ENCODE measurements around the gene SPACA5.
"Not testable (repeated sequence)": the region's sequence is repeated elsewhere in the genome, so short reads cannot be mapped to it uniquely, and the experiment has no call there.

The SPACA5 gene

DNA sequence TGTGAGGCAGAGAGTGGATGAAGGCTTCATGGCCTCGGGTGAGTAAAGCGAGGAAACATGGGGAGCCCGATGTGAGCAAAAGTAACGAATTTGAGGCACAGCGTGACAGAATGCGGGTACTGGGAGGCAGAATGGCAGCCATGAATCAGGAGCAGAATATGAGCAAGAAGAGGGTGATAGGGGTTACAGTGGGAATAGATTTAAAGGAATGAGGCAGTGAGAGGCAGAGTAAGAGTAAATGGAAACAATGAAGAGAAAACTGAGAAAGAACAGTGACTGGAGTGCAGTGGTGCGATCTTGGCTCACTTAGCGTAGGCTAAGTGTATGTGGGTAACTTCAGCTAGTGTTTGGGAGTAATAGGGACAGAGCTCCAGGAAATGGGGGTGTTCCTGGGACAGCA lies at the start of gene SPACA5:
TSS of gene SPACA5 (plus strand) at position 301 of the 400 bp plus-strand sequence. CDS start 815 bp downstream, outside the sequence.
- H3K27me3 ChIP-seq (replicated peaks; ENCODE audit: control insufficient read depth, insufficient read depth, low read length); H3K4me3 ChIP-seq (replicated peaks; ENCODE audit: low read depth, low read length); DNase-seq (ENCODE audit: extremely low read depth, insufficient read length); H3K36me3 ChIP-seq (ENCODE audit: control insufficient read depth, insufficient read depth, low read length): not testable (repeated sequence)

DNA sequence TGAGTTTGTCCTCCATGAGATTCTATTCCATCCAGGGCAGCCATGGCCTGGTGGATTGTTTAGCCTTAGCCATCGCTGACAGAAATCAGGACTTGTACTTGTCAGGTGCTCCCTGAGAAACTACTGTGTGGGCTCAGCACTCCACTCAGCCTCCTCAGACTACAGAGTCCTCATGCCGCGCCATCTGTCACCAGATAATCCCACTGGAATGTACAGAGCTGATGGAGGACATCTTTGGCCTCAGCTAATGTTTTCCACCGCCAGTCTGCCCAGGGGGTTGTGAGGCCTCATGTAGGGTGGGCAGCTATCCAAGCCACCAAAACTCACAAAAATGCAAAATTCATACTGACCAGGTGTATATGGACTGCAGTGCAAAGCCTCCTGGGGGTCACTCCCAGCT lies 48.6 kb upstream of the SPACA5 start:
- not testable (repeated sequence) for DNase-seq (ENCODE audit: extremely low read depth, insufficient read length); H3K4me3 ChIP-seq (replicated peaks; ENCODE audit: low read depth, low read length); H3K27me3 ChIP-seq (replicated peaks; ENCODE audit: control insufficient read depth, insufficient read depth, low read length); H3K36me3 ChIP-seq (ENCODE audit: control insufficient read depth, insufficient read depth, low read length)

DNA sequence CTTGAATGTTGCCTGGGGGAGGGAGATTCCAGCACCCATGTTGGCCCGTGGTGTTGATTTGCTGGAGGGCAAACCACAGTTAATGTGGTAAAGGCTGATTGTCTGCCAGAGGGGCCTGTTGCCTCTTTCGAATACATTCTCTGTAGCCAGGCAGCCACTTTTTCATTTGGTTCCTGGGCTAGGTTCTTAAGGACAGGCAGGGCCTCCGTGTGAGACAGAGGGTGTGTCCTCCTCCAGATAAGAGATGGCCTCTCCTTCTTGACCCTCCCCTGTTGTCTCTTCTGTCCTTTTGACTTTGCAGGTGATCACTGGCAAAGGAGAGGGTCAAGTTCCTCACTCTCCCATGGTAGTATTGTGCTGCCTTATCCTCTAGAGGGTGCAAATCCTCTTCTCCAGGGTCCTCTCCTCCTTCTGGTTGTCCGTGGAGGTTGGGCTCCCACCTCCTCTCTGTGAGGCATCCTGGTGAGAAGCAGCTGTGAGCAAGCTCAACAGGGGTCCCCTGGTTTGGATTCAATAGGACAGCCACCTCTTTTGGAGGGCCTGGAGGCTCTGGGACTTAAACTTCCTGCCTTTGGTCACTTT lies 47.9 kb upstream of the SPACA5 start:
- DNase-seq (ENCODE audit: extremely low read depth, insufficient read length) = no peak
- no peaks in the 10 kb centered on the region for H3K27me3 ChIP-seq (replicated peaks; ENCODE audit: control insufficient read depth, insufficient read depth, low read length)
- H3K36me3 ChIP-seq (ENCODE audit: control insufficient read depth, insufficient read depth, low read length) = no peaks in the 10 kb centered on the region
- no peak overlapping the region for H3K4me3 ChIP-seq (replicated peaks; ENCODE audit: low read depth, low read length)
- TF ChIP-seq, protein P1, sequence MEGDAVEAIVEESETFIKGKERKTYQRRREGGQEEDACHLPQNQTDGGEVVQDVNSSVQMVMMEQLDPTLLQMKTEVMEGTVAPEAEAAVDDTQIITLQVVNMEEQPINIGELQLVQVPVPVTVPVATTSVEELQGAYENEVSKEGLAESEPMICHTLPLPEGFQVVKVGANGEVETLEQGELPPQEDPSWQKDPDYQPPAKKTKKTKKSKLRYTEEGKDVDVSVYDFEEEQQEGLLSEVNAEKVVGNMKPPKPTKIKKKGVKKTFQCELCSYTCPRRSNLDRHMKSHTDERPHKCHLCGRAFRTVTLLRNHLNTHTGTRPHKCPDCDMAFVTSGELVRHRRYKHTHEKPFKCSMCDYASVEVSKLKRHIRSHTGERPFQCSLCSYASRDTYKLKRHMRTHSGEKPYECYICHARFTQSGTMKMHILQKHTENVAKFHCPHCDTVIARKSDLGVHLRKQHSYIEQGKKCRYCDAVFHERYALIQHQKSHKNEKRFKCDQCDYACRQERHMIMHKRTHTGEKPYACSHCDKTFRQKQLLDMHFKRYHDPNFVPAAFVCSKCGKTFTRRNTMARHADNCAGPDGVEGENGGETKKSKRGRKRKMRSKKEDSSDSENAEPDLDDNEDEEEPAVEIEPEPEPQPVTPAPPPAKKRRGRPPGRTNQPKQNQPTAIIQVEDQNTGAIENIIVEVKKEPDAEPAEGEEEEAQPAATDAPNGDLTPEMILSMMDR (IDR thresholded peaks at IDR 0.05; ENCODE audit: insufficient read depth, low read length, poor library complexity, severe bottlenecking) = peak; percentile 38

DNA sequence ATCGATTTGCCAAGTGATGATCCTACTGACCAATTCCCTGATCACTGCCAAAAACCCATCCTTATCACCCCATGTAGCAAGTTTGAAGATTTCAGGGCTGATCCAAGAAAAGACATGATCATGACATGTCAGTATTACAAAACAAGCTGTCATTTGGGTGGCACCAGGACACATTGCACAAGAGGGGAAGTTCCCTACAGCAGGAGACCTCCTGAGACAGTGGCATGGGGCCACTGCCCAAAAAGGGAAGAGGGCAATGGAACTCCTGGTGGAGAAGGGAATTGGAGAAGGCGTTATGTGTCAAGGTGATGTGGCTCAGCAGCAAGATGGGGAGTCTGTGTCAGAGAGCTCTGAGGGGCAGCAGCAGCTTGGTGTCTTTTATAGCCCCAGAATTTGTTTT lies 46.4 kb upstream of the SPACA5 start:
- Histone ChIP-seq H3K4me3 (replicated peaks; ENCODE audit: low read depth, low read length) (no peak overlapping the region), H3K36me3 (ENCODE audit: control insufficient read depth, insufficient read depth, low read length) (no peaks in the 10 kb centered on the region), H3K27me3 (replicated peaks; ENCODE audit: control insufficient read depth, insufficient read depth, low read length) (no peaks in the 10 kb centered on the region)
- TF ChIP-seq, protein P1 (IDR thresholded peaks at IDR 0.05; ENCODE audit: insufficient read depth, low read length, poor library complexity, severe bottlenecking) = no peak
- DNase-seq (ENCODE audit: extremely low read depth, insufficient read length) = no peak

DNA sequence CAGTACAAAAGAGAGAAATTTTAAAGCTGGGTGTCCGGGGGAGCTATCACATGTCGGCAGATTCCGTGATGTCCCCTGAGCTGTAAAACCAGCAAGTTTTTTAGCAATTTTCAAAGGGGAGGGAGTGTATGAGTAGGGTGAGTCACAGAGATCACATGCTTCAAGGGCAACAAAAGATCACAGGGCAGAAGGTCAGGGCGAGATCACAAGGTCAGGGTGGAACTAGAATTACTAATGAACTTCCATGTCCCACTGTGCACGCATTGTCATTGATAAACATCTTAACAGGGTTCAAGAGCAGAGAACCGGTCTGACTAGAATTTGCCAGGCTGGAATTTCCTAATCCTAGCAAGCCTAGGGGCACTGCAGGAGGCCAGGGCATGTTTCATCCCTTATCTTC lies 45.0 kb upstream of the SPACA5 start:
- not testable (repeated sequence) for DNase-seq (ENCODE audit: extremely low read depth, insufficient read length); H3K36me3 ChIP-seq (ENCODE audit: control insufficient read depth, insufficient read depth, low read length); H3K27me3 ChIP-seq (replicated peaks; ENCODE audit: control insufficient read depth, insufficient read depth, low read length); H3K4me3 ChIP-seq (replicated peaks; ENCODE audit: low read depth, low read length)

DNA sequence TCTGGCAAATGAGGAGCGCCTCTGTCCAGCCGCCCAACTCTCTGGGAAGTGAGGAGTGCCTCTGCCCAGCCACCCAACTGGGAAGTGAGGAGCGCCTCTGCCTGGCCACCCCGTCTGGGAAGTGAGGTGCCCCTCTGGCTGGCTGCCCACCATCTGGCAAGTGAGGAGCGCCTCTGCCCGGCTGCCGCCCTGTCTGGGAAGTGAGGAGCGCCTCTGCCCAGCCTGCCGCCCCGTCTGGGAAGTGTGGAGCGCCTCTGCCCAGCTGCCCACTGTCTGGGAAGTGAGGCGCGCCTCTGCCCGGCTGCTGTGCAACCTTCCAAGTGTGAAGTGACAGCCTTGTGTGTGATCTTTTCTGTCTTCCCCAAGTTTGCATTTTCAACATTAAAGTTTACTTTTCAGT lies 41.3 kb upstream of the SPACA5 start:
- DNase-seq (ENCODE audit: extremely low read depth, insufficient read length); H3K4me3 ChIP-seq (replicated peaks; ENCODE audit: low read depth, low read length); H3K36me3 ChIP-seq (ENCODE audit: control insufficient read depth, insufficient read depth, low read length); H3K27me3 ChIP-seq (replicated peaks; ENCODE audit: control insufficient read depth, insufficient read depth, low read length): not testable (repeated sequence)

DNA sequence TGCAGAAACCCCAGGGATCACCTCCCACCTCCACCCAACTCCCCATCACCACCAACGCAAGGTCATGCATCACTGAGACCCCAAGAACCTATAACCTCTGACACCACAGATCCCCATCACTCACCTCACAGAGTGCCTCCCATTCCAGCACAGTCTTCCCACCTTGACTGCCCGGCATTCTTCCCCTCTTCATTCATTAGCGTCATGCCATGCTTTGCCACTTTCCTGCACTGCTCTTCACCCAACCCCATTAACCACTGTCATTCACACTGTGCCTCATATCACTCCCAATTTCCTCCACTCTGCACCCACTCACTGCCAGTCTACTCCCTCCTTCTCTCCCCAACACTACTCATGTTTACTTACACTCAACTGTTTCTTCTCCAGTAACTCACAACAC lies 33.6 kb upstream of the SPACA5 start:
- Histone ChIP-seq H3K27me3 (replicated peaks; ENCODE audit: control insufficient read depth, insufficient read depth, low read length) (no peaks in the 10 kb centered on the region), H3K36me3 (ENCODE audit: control insufficient read depth, insufficient read depth, low read length) (no peaks in the 10 kb centered on the region; the same call in 1 of the 2 replicates), H3K4me3 (replicated peaks; ENCODE audit: low read depth, low read length) (no peak overlapping the region)
- DNase-seq (ENCODE audit: extremely low read depth, insufficient read length) = no peak
- TF ChIP-seq, protein P1 (IDR thresholded peaks at IDR 0.05; ENCODE audit: insufficient read depth, low read length, poor library complexity, severe bottlenecking) = no peak

Measured in GM06990 (cell line).